NB4 (cell line): ENCODE data around the gene TPCN1.

Experiments used
- CTCF ChIP-seq: IDR thresholded peaks from one replicate; pipeline ENCODE4 v1.5.1; 2012; ENCODE audit warnings: low read depth, low read length
- MYC ChIP-seq: IDR thresholded peaks from 2 replicates; pipeline ENCODE4 v1.6.1; 2011; ENCODE audit warnings: low read depth, low read length
- POLR2A ChIP-seq: IDR thresholded peaks from 2 replicates; pipeline ENCODE4 v1.6.1; 2011; ENCODE audit warnings: mild to moderate bottlenecking; ENCODE audit not compliant: insufficient read length; ENCODE audit errors: extremely low read depth

DNA sequence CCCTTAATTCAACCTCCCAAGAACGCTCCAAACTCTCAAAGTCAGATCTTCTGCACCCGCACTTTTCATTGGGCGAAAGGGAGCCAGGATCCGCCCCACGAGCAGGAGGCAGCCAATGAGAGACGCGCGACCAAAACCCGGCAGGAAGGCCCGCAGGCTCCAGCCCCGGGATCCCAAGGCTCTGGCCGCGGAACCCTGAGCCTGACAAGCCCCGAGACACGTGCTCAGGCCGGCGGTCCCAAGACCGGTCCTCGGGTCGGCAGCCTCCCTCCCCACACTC is 36.4 kb upstream of the TPCN1 start:
- TF ChIP-seq MYC (peak; percentile 78), CTCF (no peak), POLR2A (peak; percentile 44)
